Upper lobe of left lung (tissue), 4 donors: ENCODE data around the gene ABHD16B.

Source experiments
- CTCF ChIP-seq, 6 experiments: fragments of 450-650 bp in 4 of 6; fragments of 200-600 bp in 2 of 6; sonication (generic) in 2 of 6; IDR thresholded peaks; one replicate each; pipeline ENCODE4 v1.5.1; 2016 to 2019; ENCODE audit warnings: antibody characterized with exemption in 6 of 6
- POLR2AphosphoS5 ChIP-seq, 2 donors: sonication (generic); formaldehyde crosslinking; IDR thresholded peaks; one replicate each; pipeline ENCODE4 v1.5.1; 2017; ENCODE audit warnings: antibody characterized with exemption in 2 of 2

- no peak for TF ChIP-seq CTCF (IDR thresholded peaks at IDR 0.05)
- TF ChIP-seq POLR2AphosphoS5 (IDR thresholded peaks at IDR 0.05), result no peak
Observed at GRCh38 chr20:63837479-63837878, 23.8 kb upstream of the ABHD16B start.
